HepG2 (cell line): Measurements from ENCODE around the gene H6PD. TPM values are rescaled to one million over a fixed set of nuclear protein-coding genes. Genes with fewer than 3 reads are reported as not detected.
A peak's percentile ranks its signal among the peaks of the same experiment; 100 is the strongest.

Experiments used
- AHDC1 ChIP-seq: sonication (generic); formaldehyde crosslinking; IDR thresholded peaks from 2 replicates; pipeline ENCODE4 v1.5.1; 2020; ENCODE audit warnings: mild to moderate bottlenecking, missing genetic modification reagents, borderline replicate concordance
- CEBPG ChIP-seq: IDR thresholded peaks from 2 replicates; pipeline ENCODE4 v1.6.1; 2016
- GLMP ChIP-seq: sonication (generic); formaldehyde crosslinking; IDR thresholded peaks from 2 replicates; pipeline ENCODE4 v1.9.0; 2021; ENCODE audit warnings: missing genetic modification reagents, mild to moderate bottlenecking, borderline replicate concordance
- GPN1 ChIP-seq: sonication (generic); formaldehyde crosslinking; IDR thresholded peaks from 2 replicates; pipeline ENCODE4 v1.5.1; 2020; ENCODE audit warnings: missing genetic modification reagents, borderline replicate concordance
- LBX2 ChIP-seq: sonication (generic); formaldehyde crosslinking; IDR thresholded peaks from 2 replicates; pipeline ENCODE4 v1.5.0; 2020; ENCODE audit warnings: missing genetic modification reagents, mild to moderate bottlenecking, borderline replicate concordance
- SRY ChIP-seq: sonication (generic); formaldehyde crosslinking; IDR thresholded peaks from 2 replicates; pipeline ENCODE4 v1.8.0; 2022; ENCODE audit warnings: mild to moderate bottlenecking, missing genetic modification reagents
- TIGD3 ChIP-seq: sonication (generic); formaldehyde crosslinking; IDR thresholded peaks from 2 replicates; pipeline ENCODE4 v1.5.1; 2020; ENCODE audit warnings: mild to moderate bottlenecking, missing genetic modification reagents, borderline replicate concordance
- TRAFD1 ChIP-seq: sonication (generic); formaldehyde crosslinking; IDR thresholded peaks from 2 replicates; pipeline ENCODE4 v1.5.1; 2020; ENCODE audit warnings: missing genetic modification reagents, mild to moderate bottlenecking, borderline replicate concordance
- ZC3H4 ChIP-seq: sonication (generic); formaldehyde crosslinking; IDR thresholded peaks from 2 replicates; pipeline ENCODE4 v1.4.0; 2020; ENCODE audit warnings: missing genetic modification reagents, borderline replicate concordance
- ZGPAT ChIP-seq: IDR thresholded peaks from 2 replicates; pipeline ENCODE4 v1.6.1; 2016; ENCODE audit warnings: mild to moderate bottlenecking
- ZMAT5 ChIP-seq: sonication (generic); formaldehyde crosslinking; IDR thresholded peaks from 2 replicates; pipeline ENCODE4 v1.5.0; 2020; ENCODE audit warnings: mild to moderate bottlenecking, low read depth, missing genetic modification reagents, borderline replicate concordance
- ZNF232 ChIP-seq: sonication (generic); formaldehyde crosslinking; IDR thresholded peaks from 2 replicates; pipeline ENCODE4 v1.4.0; 2020; ENCODE audit warnings: missing genetic modification reagents, borderline replicate concordance
- ZNF282 ChIP-seq: fragments of 450-650 bp; IDR thresholded peaks from 2 replicates; pipeline ENCODE4 v1.6.1; 2018; ENCODE audit not compliant: partially characterized antibody
- ZNF33A ChIP-seq: sonication (generic); formaldehyde crosslinking; IDR thresholded peaks from 2 replicates; pipeline ENCODE4 v1.5.1; 2020; ENCODE audit warnings: missing genetic modification reagents, mild to moderate bottlenecking, moderate library complexity, borderline replicate concordance
- ZNF569 ChIP-seq: sonication (generic); formaldehyde crosslinking; IDR thresholded peaks from 2 replicates; pipeline ENCODE4 v1.5.0; 2020; ENCODE audit warnings: mild to moderate bottlenecking, missing genetic modification reagents, moderate library complexity, borderline replicate concordance
- polyA plus RNA-seq, 8 experiments: library from polyadenylated mRNA; depleted of rRNA in 3 of 8; stranded (reverse) in 7 of 8; unstranded in 1 of 8; fragments of >200 nt; fragmentation: Illumina TruSeq in 4 of 8; extraction: Trizol in 4 of 8; gene quantifications; 2 replicates each; pipeline versions ENCODE4 v1.2.1 to v1.2.3, GENCODE V29; 2011 to 2016; ENCODE audit warnings: low read depth in 4 of 8, missing spikeins in 1 of 8, mixed read lengths in 1 of 8; ENCODE audit not compliant: insufficient read depth in 1 of 8
- total RNA-seq, 5 experiments: library from RNA; depleted of rRNA; stranded (reverse); fragments of >200 nt; fragmentation: Illumina TruSeq; extraction: Trizol; gene quantifications; 2 replicates each; pipeline ENCODE4 v1.2.3, GENCODE V29; 2016; ENCODE audit warnings: low read depth in 1 of 5

H6PD gene
- total and polyA plus RNA-seq, 2 of the 13 experiments (the other 11 are each of a cell fraction or from before 2014, with no cell fraction given): 9.3 to 14.1 TPM

GRCh38 chr1:9239622-9240401 is 5.2 kb downstream of the H6PD start (continued):
- peak; percentile 56; the same call in 1 of the 2 replicates for TF ChIP-seq AHDC1 (CRISPR knock-in tag)
- no peak for TF ChIP-seq ZMAT5 (CRISPR knock-in tag)
- no peak for TF ChIP-seq GPN1 (CRISPR knock-in tag)
- TF ChIP-seq ZGPAT (CRISPR knock-in tag): peak; percentile 42
- no peak for TF ChIP-seq SRY (CRISPR knock-in tag)
- no peak for TF ChIP-seq LBX2 (CRISPR knock-in tag)
- no peak for TF ChIP-seq ZNF282
- TF ChIP-seq ZNF33A (CRISPR knock-in tag): no peak
- TF ChIP-seq CEBPG (CRISPR knock-in tag): no peak
- no peak; the same call in 1 of the 2 replicates for TF ChIP-seq ZNF232 (CRISPR knock-in tag)
- TF ChIP-seq TRAFD1 (CRISPR knock-in tag): no peak
- TF ChIP-seq ZC3H4 (CRISPR knock-in tag): no peak
- TF ChIP-seq GLMP: no peak
- TF ChIP-seq ZNF569 (CRISPR knock-in tag): no peak
- no peak for TF ChIP-seq TIGD3 (CRISPR knock-in tag)
